ENCODE data around the gene CARMIL1. TPM values are rescaled to one million over a fixed set of nuclear protein-coding genes. Genes with fewer than 3 reads are reported as not detected.

CARMIL1 gene
- total and polyA plus RNA-seq, 10 of the 15 experiments (the other 5 are each of a cell fraction or from before 2014, with no cell fraction given), result 6.4 to 18.1 (median 10.3) TPM

GRCh38 chr6:25630508-25631278 is 351.5 kb downstream of the CARMIL1 start:
- DNase-seq (ENCODE audit: low read depth, low spot score) (no peak), FAIRE-seq (no peak), ATAC-seq (no peak)
- Histone ChIP-seq H3K4me2 (ENCODE audit: control insufficient read depth, insufficient read depth) (no peak overlapping the region), H3K79me2 (ENCODE audit: control insufficient read depth, insufficient read depth, low read length) (no peaks in the 10 kb centered on the region), H2AFZ (ENCODE audit: control insufficient read depth, low read depth, low read length) (no peak overlapping the region), H3K36me3 (ENCODE audit: control insufficient read depth in 2 of 2, insufficient read depth in 2 of 2, low read length in 1 of 2) (no peaks in the 10 kb centered on the region), H3K4me1 (ENCODE audit: control insufficient read depth, insufficient read depth, low read length) (no peaks in the 10 kb centered on the region), H3K9me3 (replicated peaks; ENCODE audit: control insufficient read depth, insufficient read depth, low read length) (no peaks in the 10 kb centered on the region), H4K20me1 (ENCODE audit: control insufficient read depth, insufficient read depth) (no peaks in the 10 kb centered on the region), H3K27me3 (replicated peaks in 1 of 2; ENCODE audit: control insufficient read depth in 2 of 2, insufficient read depth in 2 of 2, low read length in 1 of 2) (0 out of 4 replicates have a peak, but pooled peaks cover 0 to 3% of the 10 kb centered on the region in 2 experiments), H3K9ac (ENCODE audit: control insufficient read depth, insufficient read depth, low read length) (no peak overlapping the region), H3K4me3 (no peak overlapping the region), H3K27ac (ENCODE audit: control insufficient read depth, insufficient read depth) (no peak overlapping the region)
- POLR2A ChIA-PET, result no interaction called here
- intact Hi-C loops (cut with micrococcal nuclease; ENCODE audit: unreplicated experiment) (no loop called here), in situ Hi-C loops (cut with MboI) (no loop called here)
- SMC1A ChIA-PET (ENCODE audit: uncharacterized antibody, unreplicated experiment), result no interaction called here
- TF ChIP-seq SMAD1 (IDR thresholded peaks at IDR 0.05; ENCODE audit: low read depth, partially characterized antibody) (no peak), IKZF1 (conservative IDR thresholded peaks at IDR 0.05) (no peak), CEBPZ (IDR thresholded peaks at IDR 0.05; ENCODE audit: low read depth, low read length) (no peak), PML (IDR thresholded peaks at IDR 0.05; ENCODE audit: low read length) (no peak), KAT2A (conservative IDR thresholded peaks at IDR 0.05; ENCODE audit: control insufficient read depth, low read depth, low read length) (no peak), SMAD5 (IDR thresholded peaks at IDR 0.05; ENCODE audit: low read depth) (no peak), YBX1 (IDR thresholded peaks at IDR 0.05) (no peak), ZBED1 (IDR thresholded peaks at IDR 0.05; ENCODE audit: borderline replicate concordance) (no peak), FOXK2 (IDR thresholded peaks at IDR 0.05) (no peak), CBFB (IDR thresholded peaks at IDR 0.05; ENCODE audit: low read depth) (no peak), ATF7 (IDR thresholded peaks at IDR 0.05; ENCODE audit: low read depth) (no peak)
- WGBS (ENCODE audit: insufficient coverage, insufficient replicate concordance, low lambda C conversion rate, missing lambda C conversion rate), result 0% methylated on average over 4 of the region's 4 CpGs
- CTCF ChIA-PET, result no interaction called here
- RAD21 ChIA-PET (ENCODE audit: unreplicated experiment), result no interaction called here
- BruUV-seq (replicated peaks), result no TSS peak
